Liver (tissue), 9 donors: ENCODE results near the gene CCL2. TPM values are rescaled to one million over a fixed set of nuclear protein-coding genes. Genes with fewer than 3 reads are reported as not detected.

Experiments used
- DNase-seq: peaks from one replicate; pipeline ENCODE4 v3.0.0-alpha.2; 2017; ENCODE audit warnings: low spot score
- H3K27ac ChIP-seq, 2 donors: one replicate each; pipeline ENCODE4 v1.7.0; 2013; ENCODE audit warnings: inconsistent platforms in 2 of 2, low read length in 2 of 2, control low read depth in 1 of 2, low read depth in 1 of 2, mild to moderate bottlenecking in 1 of 2
- H3K27me3 ChIP-seq, 4 donors: one replicate each; pipeline versions ENCODE4 v1.6.1 to v1.7.0; 2013; ENCODE audit warnings: low read length in 3 of 4, inconsistent platforms in 1 of 4, mild to moderate bottlenecking in 1 of 4, moderate library complexity in 1 of 4; ENCODE audit not compliant: control insufficient read depth in 4 of 4, insufficient read depth in 4 of 4
- H3K36me3 ChIP-seq, 4 donors: one replicate each; pipeline versions ENCODE4 v1.6.1 to v1.7.0; 2013; ENCODE audit warnings: low read length in 3 of 4, mild to moderate bottlenecking in 3 of 4, low read depth in 1 of 4, moderate library complexity in 1 of 4; ENCODE audit not compliant: control insufficient read depth in 4 of 4, insufficient read depth in 3 of 4
- H3K4me1 ChIP-seq, 4 donors: one replicate each; pipeline versions ENCODE4 v1.6.1 to v1.7.0; 2013; ENCODE audit warnings: low read length in 3 of 4, mild to moderate bottlenecking in 3 of 4, moderate library complexity in 1 of 4; ENCODE audit not compliant: control insufficient read depth in 4 of 4, insufficient read depth in 4 of 4
- H3K4me3 ChIP-seq, 3 donors: one replicate each; pipeline versions ENCODE4 v1.6.1 to v1.7.0; 2013; ENCODE audit warnings: low read length in 3 of 3, control low read depth in 1 of 3, low read depth in 1 of 3, mild to moderate bottlenecking in 1 of 3
- H3K9ac ChIP-seq, 2 donors: one replicate each; pipeline ENCODE4 v1.7.0; 2013; ENCODE audit warnings: low read length in 2 of 2, mild to moderate bottlenecking in 2 of 2, moderate library complexity in 2 of 2, control low read depth in 1 of 2, low read depth in 1 of 2
- H3K9me3 ChIP-seq, 4 donors: one replicate each; pipeline versions ENCODE4 v1.6.1 to v1.7.0; 2013; ENCODE audit warnings: low read length in 3 of 4; ENCODE audit not compliant: control insufficient read depth in 4 of 4
- CTCF ChIP-seq: fragments of 150-350 bp; IDR thresholded peaks from 2 replicates; pipeline ENCODE4 v1.5.1; 2017; ENCODE audit warnings: improper control_type of control experiment, low read depth, low read length; ENCODE audit not compliant: missing input control
- EGR1 ChIP-seq, 2 donors: IDR thresholded peaks; 2 replicates each; pipeline ENCODE4 v1.6.1; 2016 to 2018; ENCODE audit warnings: antibody characterized with exemption in 2 of 2, low read depth in 2 of 2
- FOXA1 ChIP-seq: IDR thresholded peaks from 2 replicates; pipeline ENCODE4 v1.6.1; 2016; ENCODE audit warnings: antibody characterized with exemption
- FOXA2 ChIP-seq: IDR thresholded peaks from 2 replicates; pipeline ENCODE4 v1.6.1; 2016; ENCODE audit warnings: antibody characterized with exemption
- GABPA ChIP-seq, 2 donors: IDR thresholded peaks in 1 of 2; conservative IDR thresholded peaks in 1 of 2; 2 replicates each; pipeline ENCODE4 v1.6.1; 2016; ENCODE audit warnings: antibody characterized with exemption in 2 of 2, mild to moderate bottlenecking in 1 of 2, moderate library complexity in 1 of 2
- HNF4A ChIP-seq, 2 donors: conservative IDR thresholded peaks; 2 replicates each; pipeline ENCODE4 v1.6.1; 2016; ENCODE audit warnings: antibody characterized with exemption in 2 of 2, mild to moderate bottlenecking in 2 of 2
- HNF4G ChIP-seq: IDR thresholded peaks from 2 replicates; pipeline ENCODE4 v1.6.1; 2016; ENCODE audit warnings: antibody characterized with exemption
- JUND ChIP-seq, 2 donors: IDR thresholded peaks; 2 replicates each; pipeline ENCODE4 v1.6.1; 2016; ENCODE audit warnings: antibody characterized with exemption in 2 of 2
- NR2F2 ChIP-seq: IDR thresholded peaks from 2 replicates; pipeline ENCODE4 v1.6.1; 2016; ENCODE audit warnings: antibody characterized with exemption
- RAD21 ChIP-seq, 2 donors: IDR thresholded peaks; 2 replicates each; pipeline ENCODE4 v1.6.1; 2016; ENCODE audit warnings: antibody characterized with exemption in 2 of 2, mild to moderate bottlenecking in 2 of 2
- REST ChIP-seq: IDR thresholded peaks from 2 replicates; pipeline ENCODE4 v1.6.1; 2016; ENCODE audit warnings: antibody characterized with exemption, mild to moderate bottlenecking
- RXRA ChIP-seq, 2 donors: IDR thresholded peaks; 2 replicates each; pipeline ENCODE4 v1.6.1; 2017 to 2018; ENCODE audit warnings: antibody characterized with exemption in 2 of 2, mild to moderate bottlenecking in 1 of 2
- SP1 ChIP-seq: IDR thresholded peaks from 2 replicates; pipeline ENCODE4 v1.6.1; 2018; ENCODE audit warnings: antibody characterized with exemption, mild to moderate bottlenecking
- TAF1 ChIP-seq: conservative IDR thresholded peaks from 2 replicates; pipeline ENCODE4 v1.6.1; 2016; ENCODE audit warnings: antibody characterized with exemption, mild to moderate bottlenecking
- YY1 ChIP-seq: IDR thresholded peaks from 2 replicates; pipeline ENCODE4 v1.6.1; 2016; ENCODE audit warnings: antibody characterized with exemption, mild to moderate bottlenecking
- WGBS: extraction: QIAGEN DNeasy Blood & Tissue Kit; methylation state at CpG from one replicate; pipeline ENCODE4 v1.1.7; 2013; 5-methylcytosine and 5-hydroxymethylcytosine counted together
- polyA plus RNA-seq, 2 donors: library from polyadenylated mRNA; stranded (reverse) in 1 of 2; unstranded in 1 of 2; fragments of 200-250 nt in 1 of 2; fragments of >200 nt in 1 of 2; fragmentation: Nextera tagmentation in 1 of 2; extraction: Ambion mirVana in 1 of 2; gene quantifications; one replicate each; pipeline versions ENCODE4 v1.2.1 to v1.2.3, GENCODE V29; 2013 to 2015
- total RNA-seq, 2 donors: library from RNA; depleted of rRNA; stranded (reverse); fragments of >200 nt; gene quantifications; one replicate each; pipeline ENCODE4 v1.2.3, GENCODE V29; 2014
- TF ChIP-seq, protein P1 (sequence below): IDR thresholded peaks from 2 replicates; pipeline ENCODE4 v1.6.1; 2016; ENCODE audit warnings: antibody characterized with exemption
- TF ChIP-seq, protein P2 (sequence below): IDR thresholded peaks from 2 replicates; pipeline ENCODE4 v1.6.1; 2016; ENCODE audit warnings: antibody characterized with exemption
- TF ChIP-seq, protein P3 (sequence below): IDR thresholded peaks from 2 replicates; pipeline ENCODE4 v1.6.1; 2016; ENCODE audit warnings: antibody characterized with exemption
- donor health status: healthy.
- donor health status: healthy.
- donor health status: healthy.
- donor health status: healthy.
- donor health status: healthy.

CCL2 gene
- total and polyA plus RNA-seq, 4 donors = 3.5 to 8.9 (median 5.4) TPM

DNA sequence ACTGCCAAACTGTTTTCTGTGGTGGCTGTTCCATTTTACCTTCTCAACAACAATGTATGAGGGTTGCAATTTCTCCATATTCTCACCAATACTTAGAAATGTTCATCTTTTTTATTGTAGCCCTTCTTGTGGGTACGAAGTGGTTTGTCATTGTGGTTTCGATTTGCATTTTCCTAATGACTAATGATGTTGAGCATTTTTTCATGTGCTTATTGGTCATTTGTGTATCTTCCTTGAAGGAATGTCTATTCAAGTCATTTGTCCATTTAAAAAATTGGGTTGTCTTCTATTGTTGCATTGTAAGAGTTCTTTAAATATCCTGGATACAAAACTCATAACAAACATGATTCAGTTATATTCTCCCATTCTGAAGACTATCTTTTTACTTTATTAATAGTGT lies 47.5 kb upstream of the CCL2 start:
- 83% methylated on average over 2 of the region's 2 CpGs for WGBS
- H3K9ac ChIP-seq = no peak overlapping the region
- H3K27me3 ChIP-seq = no peaks in the 10 kb centered on the region
- peaks cover 0 to 3% (median 2%) of the 10 kb centered on the region in 4 donors for H3K9me3 ChIP-seq
- TF ChIP-seq HNF4A (conservative IDR thresholded peaks at IDR 0.05) = no peak
- TF ChIP-seq SP1 = no peak
- no peak for TF ChIP-seq FOXA2
- TF ChIP-seq NR2F2 = no peak
- TF ChIP-seq, protein P1, sequence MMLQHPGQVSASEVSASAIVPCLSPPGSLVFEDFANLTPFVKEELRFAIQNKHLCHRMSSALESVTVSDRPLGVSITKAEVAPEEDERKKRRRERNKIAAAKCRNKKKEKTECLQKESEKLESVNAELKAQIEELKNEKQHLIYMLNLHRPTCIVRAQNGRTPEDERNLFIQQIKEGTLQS = no peak
- no peak for TF ChIP-seq FOXA1
- no peak for TF ChIP-seq JUND (IDR thresholded peaks at IDR 0.05)
- no peak for TF ChIP-seq RAD21 (IDR thresholded peaks at IDR 0.05)
- TF ChIP-seq GABPA (IDR thresholded peaks at IDR 0.05 in 1 of 2, conservative IDR thresholded peaks at IDR 0.05 in 1 of 2) = no peak
- H3K4me1 ChIP-seq = no peaks in the 10 kb centered on the region
- DNase-seq = no peak
- H3K36me3 ChIP-seq = no peaks in the 10 kb centered on the region
- no peak overlapping the region for H3K4me3 ChIP-seq
- H3K27ac ChIP-seq = no peak overlapping the region

GRCh38 chr17:34218748-34219147 lies 36.3 kb upstream of the CCL2 start:
- Histone ChIP-seq H3K9ac (no peak overlapping the region), H3K9me3 (no peaks in the 10 kb centered on the region), H3K4me1 (no peaks in the 10 kb centered on the region), H3K27ac (no peak overlapping the region), H3K4me3 (no peak overlapping the region), H3K27me3 (no peaks in the 10 kb centered on the region), H3K36me3 (no peaks in the 10 kb centered on the region)
- no peak for DNase-seq
- TF ChIP-seq, protein P2, sequence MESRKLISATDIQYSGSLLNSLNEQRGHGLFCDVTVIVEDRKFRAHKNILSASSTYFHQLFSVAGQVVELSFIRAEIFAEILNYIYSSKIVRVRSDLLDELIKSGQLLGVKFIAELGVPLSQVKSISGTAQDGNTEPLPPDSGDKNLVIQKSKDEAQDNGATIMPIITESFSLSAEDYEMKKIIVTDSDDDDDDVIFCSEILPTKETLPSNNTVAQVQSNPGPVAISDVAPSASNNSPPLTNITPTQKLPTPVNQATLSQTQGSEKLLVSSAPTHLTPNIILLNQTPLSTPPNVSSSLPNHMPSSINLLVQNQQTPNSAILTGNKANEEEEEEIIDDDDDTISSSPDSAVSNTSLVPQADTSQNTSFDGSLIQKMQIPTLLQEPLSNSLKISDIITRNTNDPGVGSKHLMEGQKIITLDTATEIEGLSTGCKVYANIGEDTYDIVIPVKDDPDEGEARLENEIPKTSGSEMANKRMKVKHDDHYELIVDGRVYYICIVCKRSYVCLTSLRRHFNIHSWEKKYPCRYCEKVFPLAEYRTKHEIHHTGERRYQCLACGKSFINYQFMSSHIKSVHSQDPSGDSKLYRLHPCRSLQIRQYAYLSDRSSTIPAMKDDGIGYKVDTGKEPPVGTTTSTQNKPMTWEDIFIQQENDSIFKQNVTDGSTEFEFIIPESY = no peak
- TF ChIP-seq EGR1 (IDR thresholded peaks at IDR 0.05; ENCODE audit: low read depth in 2 of 2) (no peak), CTCF (no peak), JUND (IDR thresholded peaks at IDR 0.05) (no peak), YY1 (no peak), HNF4A (conservative IDR thresholded peaks at IDR 0.05) (no peak), SP1 (no peak), HNF4G (no peak), GABPA (IDR thresholded peaks at IDR 0.05 in 1 of 2, conservative IDR thresholded peaks at IDR 0.05 in 1 of 2) (no peak), REST (no peak), TAF1 (no peak), FOXA1 (no peak), FOXA2 (no peak), RAD21 (IDR thresholded peaks at IDR 0.05) (no peak), RXRA (IDR thresholded peaks at IDR 0.05) (no peak), NR2F2 (no peak)
- TF ChIP-seq, protein P1 = no peak
- TF ChIP-seq, protein P3, sequence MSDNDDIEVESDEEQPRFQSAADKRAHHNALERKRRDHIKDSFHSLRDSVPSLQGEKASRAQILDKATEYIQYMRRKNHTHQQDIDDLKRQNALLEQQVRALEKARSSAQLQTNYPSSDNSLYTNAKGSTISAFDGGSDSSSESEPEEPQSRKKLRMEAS = no peak
- 95% methylated on average over 1 of the region's 1 CpG for WGBS
